Hepatocyte (in vitro differentiated cells): ENCODE data around the gene DHX35. TPM values are rescaled to one million over a fixed set of nuclear protein-coding genes. Genes with fewer than 3 reads are reported as not detected.

Source experiments
- DNase-seq: peaks from one replicate; pipeline ENCODE4 v3.0.0-alpha.2; 2016; ENCODE audit warnings: low spot score
- H2AFZ ChIP-seq: fragments of 200-600 bp; sonication (generic); 2 replicates; pipeline ENCODE4 v1.6.0; 2016; ENCODE audit warnings: antibody characterized with exemption, mild to moderate bottlenecking
- H3K27ac ChIP-seq: fragments of 200-600 bp; sonication (generic); 2 replicates; pipeline ENCODE4 v1.5.1; 2016; ENCODE audit warnings: mild to moderate bottlenecking
- H3K27me3 ChIP-seq: fragments of 200-600 bp; sonication (generic); 2 replicates; pipeline ENCODE4 v1.6.1; 2016
- H3K36me3 ChIP-seq: fragments of 200-600 bp; sonication (generic); replicated peaks from 2 replicates; pipeline ENCODE4 v1.5.1; 2016; ENCODE audit warnings: low read depth; ENCODE audit not compliant: insufficient read depth
- H3K4me1 ChIP-seq: fragments of 200-600 bp; sonication (generic); 2 replicates; pipeline ENCODE4 v1.5.1; 2016; ENCODE audit warnings: mild to moderate bottlenecking, moderate library complexity; ENCODE audit not compliant: insufficient read depth
- H3K4me2 ChIP-seq: fragments of 200-600 bp; sonication (generic); 2 replicates; pipeline ENCODE4 v1.6.0; 2016
- H3K4me3 ChIP-seq: fragments of 200-600 bp; sonication (generic); 2 replicates; pipeline ENCODE4 v1.5.1; 2016; ENCODE audit warnings: mild to moderate bottlenecking
- H3K79me2 ChIP-seq: fragments of 200-600 bp; sonication (generic); 2 replicates; pipeline ENCODE4 v1.6.0; 2017; ENCODE audit warnings: mild to moderate bottlenecking
- H3K9me2 ChIP-seq: fragments of 200-600 bp; sonication (generic); replicated peaks from 2 replicates; pipeline ENCODE4 v1.6.0; 2017; ENCODE audit warnings: mild to moderate bottlenecking; ENCODE audit not compliant: insufficient read depth
- H3K9me3 ChIP-seq: fragments of 200-600 bp; sonication (generic); 2 replicates; pipeline ENCODE4 v1.5.1; 2016; ENCODE audit warnings: low read depth, mild to moderate bottlenecking
- H4K20me1 ChIP-seq: fragments of 200-600 bp; sonication (generic); 2 replicates; pipeline ENCODE4 v1.6.0; 2016; ENCODE audit warnings: mild to moderate bottlenecking; ENCODE audit not compliant: insufficient read depth, poor library complexity, severe bottlenecking
- EZH2 ChIP-seq: fragments of 200-600 bp; sonication (generic); IDR thresholded peaks from 2 replicates; pipeline ENCODE4 v1.6.1; 2016; ENCODE audit warnings: antibody characterized with exemption, mild to moderate bottlenecking, borderline replicate concordance
- EZH2phosphoT487 ChIP-seq: fragments of 200-600 bp; sonication (generic); IDR thresholded peaks from one replicate; pipeline ENCODE4 v1.6.1; 2018; ENCODE audit warnings: antibody characterized with exemption, mild to moderate bottlenecking, low read depth, moderate library complexity; ENCODE audit not compliant: unreplicated experiment, severe bottlenecking
- WGBS: methylation state at CpG from one replicate; pipeline ENCODE4 v1.1.6; 2016; ENCODE audit warnings: low lambda C conversion rate; ENCODE audit errors: missing lambda C conversion rate; 5-methylcytosine and 5-hydroxymethylcytosine counted together
- polyA plus RNA-seq: library from polyadenylated mRNA; unstranded; fragments of >200 nt; fragmentation: Nextera tagmentation; extraction: Ambion mirVana; gene quantifications from 2 replicates; pipeline ENCODE4 v1.2.1, GENCODE V29; 2016
- total RNA-seq: library from RNA; depleted of rRNA; stranded (reverse); fragments of >200 nt; gene quantifications from 2 replicates; pipeline ENCODE4 v1.2.3, GENCODE V29; 2014
- TF ChIP-seq, protein P1 (sequence below): fragments of 200-600 bp; sonication (generic); IDR thresholded peaks from 2 replicates; pipeline ENCODE4 v1.5.1; 2016; ENCODE audit warnings: antibody characterized with exemption, mild to moderate bottlenecking; ENCODE audit not compliant: poor library complexity

Gene DHX35
- total and polyA plus RNA-seq, 2 experiments from 2014 or later, result 4.4 to 10.6 TPM

DNA sequence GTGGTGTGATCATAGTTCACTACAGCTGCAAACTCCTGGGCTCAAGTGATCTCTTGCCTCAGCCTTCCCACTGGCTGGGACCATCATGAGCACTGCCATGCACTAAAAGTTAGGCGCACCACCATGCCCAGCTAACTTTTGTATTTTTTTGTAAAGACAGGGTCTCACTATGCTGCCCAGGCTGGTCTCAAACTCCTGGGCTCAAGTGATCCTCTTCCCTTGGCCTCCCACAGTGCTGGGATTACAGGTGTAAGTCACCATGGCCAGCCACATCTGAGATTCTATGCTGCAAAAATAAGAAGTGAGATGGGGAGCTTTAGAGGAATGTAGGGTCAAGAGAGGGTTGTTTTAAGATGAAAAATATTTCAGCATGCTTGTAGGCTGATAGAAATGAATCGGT is 37.4 kb upstream of the DHX35 start:
- no peak for DNase-seq
- H3K27me3 ChIP-seq, result no peaks in the 10 kb centered on the region
- H4K20me1 ChIP-seq, result no peaks in the 10 kb centered on the region
- H3K9me2 ChIP-seq, result no peaks in the 10 kb centered on the region
- H3K79me2 ChIP-seq, result peaks cover 31% of the 10 kb centered on the region
- no peak overlapping the region for H2AFZ ChIP-seq
- TF ChIP-seq EZH2phosphoT487 (no peak), EZH2 (no peak)
- TF ChIP-seq, protein P1, sequence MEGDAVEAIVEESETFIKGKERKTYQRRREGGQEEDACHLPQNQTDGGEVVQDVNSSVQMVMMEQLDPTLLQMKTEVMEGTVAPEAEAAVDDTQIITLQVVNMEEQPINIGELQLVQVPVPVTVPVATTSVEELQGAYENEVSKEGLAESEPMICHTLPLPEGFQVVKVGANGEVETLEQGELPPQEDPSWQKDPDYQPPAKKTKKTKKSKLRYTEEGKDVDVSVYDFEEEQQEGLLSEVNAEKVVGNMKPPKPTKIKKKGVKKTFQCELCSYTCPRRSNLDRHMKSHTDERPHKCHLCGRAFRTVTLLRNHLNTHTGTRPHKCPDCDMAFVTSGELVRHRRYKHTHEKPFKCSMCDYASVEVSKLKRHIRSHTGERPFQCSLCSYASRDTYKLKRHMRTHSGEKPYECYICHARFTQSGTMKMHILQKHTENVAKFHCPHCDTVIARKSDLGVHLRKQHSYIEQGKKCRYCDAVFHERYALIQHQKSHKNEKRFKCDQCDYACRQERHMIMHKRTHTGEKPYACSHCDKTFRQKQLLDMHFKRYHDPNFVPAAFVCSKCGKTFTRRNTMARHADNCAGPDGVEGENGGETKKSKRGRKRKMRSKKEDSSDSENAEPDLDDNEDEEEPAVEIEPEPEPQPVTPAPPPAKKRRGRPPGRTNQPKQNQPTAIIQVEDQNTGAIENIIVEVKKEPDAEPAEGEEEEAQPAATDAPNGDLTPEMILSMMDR, result no peak
- H3K4me2 ChIP-seq, result no peak overlapping the region
- no peaks in the 10 kb centered on the region for H3K36me3 ChIP-seq
- 97% methylated on average over 2 of the region's 2 CpGs for WGBS
- H3K4me1 ChIP-seq, result peaks cover 3% of the 10 kb centered on the region
- H3K4me3 ChIP-seq, result no peak overlapping the region
- no peak overlapping the region for H3K27ac ChIP-seq
- H3K9me3 ChIP-seq, result no peaks in the 10 kb centered on the region

DNA sequence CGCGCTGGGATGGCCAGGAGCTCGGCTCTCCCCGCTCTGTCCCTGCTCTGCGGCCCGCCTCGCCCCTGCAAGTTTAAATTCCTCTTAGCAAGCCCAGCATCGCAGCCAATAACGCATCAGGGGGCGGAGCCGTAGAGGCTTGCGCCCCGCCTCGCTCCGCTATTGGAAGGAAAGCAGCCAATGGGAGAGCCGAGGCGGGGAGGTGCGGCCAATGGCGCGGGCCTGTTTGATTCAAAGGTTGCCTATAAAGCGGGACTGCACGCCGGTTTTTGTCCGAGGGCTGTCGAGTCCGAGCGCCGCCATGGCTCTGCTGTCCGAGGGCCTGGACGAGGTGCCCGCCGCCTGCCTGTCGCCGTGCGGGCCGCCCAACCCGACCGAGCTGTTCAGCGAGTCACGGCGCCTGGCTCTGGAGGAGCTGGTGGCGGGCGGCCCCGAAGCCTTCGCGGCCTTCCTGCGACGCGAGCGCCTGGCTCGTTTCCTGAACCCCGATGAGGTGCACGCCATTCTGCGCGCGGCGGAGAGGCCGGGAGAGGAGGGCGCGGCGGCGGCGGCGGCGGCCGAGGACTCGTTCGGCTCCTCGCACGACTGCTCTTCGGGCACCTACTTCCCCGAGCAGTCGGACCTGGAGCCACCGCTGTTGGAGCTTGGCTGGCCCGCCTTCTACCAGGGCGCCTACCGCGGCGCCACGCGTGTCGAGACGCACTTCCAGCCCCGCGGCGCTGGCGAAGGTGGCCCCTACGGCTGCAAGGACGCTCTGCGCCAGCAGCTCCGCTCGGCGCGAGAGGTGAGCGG is 35.8 kb upstream of the DHX35 start, which contains the start of gene FAM83D:
Gene FAM83D, plus strand, starts transcription at position 276 of the 792 bp plus-strand sequence. Its CDS starts 26 bp downstream, at position 302.
- Histone ChIP-seq H3K4me2 (peak within 1 kb of the TSS; percentile 90), H3K4me1 (peaks cover 3% of the 10 kb centered on the region), H3K27me3 (no peaks in the 10 kb centered on the region), H4K20me1 (no peaks in the 10 kb centered on the region), H3K4me3 (peak within 1 kb of the TSS; percentile 76), H3K9me3 (no peaks in the 10 kb centered on the region), H3K79me2 (peaks cover 47% of the 10 kb centered on the region), H3K36me3 (no peaks in the 10 kb centered on the region), H3K9me2 (no peaks in the 10 kb centered on the region), H2AFZ (peak within 1 kb of the TSS; percentile 77), H3K27ac (no peak within 1 kb of the TSS)
- WGBS, result 2% methylated on average over 88 of the region's 95 CpGs
- DNase-seq, result peak; percentile 98
- no peak for TF ChIP-seq EZH2phosphoT487
- TF ChIP-seq EZH2, result no peak
- TF ChIP-seq, protein P1, result no peak

DNA sequence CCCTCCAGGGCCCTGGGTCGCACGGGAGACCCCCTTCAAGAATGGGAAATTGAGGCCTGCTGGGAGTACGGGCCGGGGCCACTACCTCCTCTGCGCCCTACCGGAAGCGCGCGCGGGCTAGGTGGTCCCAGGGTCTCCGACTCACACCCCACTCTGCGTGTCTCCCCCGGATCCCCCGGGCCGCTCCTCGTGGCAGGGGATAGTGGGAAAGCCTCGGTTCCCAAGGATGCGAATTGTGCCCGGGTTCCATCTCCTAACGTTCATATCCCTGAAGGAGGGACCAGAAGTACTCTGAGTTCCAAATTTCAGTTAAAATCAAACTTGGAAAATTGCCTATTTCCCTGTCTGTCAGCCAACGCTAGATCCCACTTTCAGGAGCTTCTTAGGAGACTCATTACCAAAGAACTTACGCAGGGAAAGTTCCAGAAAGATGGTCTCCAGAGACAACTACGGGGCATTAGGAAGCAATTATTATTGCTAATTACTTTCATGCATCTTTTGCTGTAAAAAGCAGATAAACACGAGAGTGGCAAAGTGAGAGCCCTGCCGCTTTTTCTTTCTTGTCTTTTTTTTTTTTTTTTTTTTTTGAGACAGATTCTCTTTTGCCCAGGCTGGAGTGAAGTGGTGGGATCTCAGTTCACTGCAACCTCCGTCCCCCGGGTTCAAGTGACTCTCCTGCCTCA is 35.1 kb upstream of the DHX35 start:
- Histone ChIP-seq H3K27ac (no peak overlapping the region), H3K4me1 (peaks cover 3% of the 10 kb centered on the region)

More for the DNA sequence above, 35.1 kb upstream of the DHX35 start:
- no peak for TF ChIP-seq EZH2phosphoT487
- TF ChIP-seq, protein P1, result no peak
- no peak for TF ChIP-seq EZH2
- Histone ChIP-seq H3K9me2 (no peaks in the 10 kb centered on the region), H3K4me2 (peak overlapping the region; percentile 90), H3K4me3 (peak overlapping the region; percentile 76), H3K79me2 (peaks cover 54% of the 10 kb centered on the region), H3K9me3 (no peaks in the 10 kb centered on the region), H4K20me1 (no peaks in the 10 kb centered on the region), H2AFZ (peak overlapping the region; percentile 77), H3K27me3 (no peaks in the 10 kb centered on the region), H3K36me3 (no peaks in the 10 kb centered on the region)
- DNase-seq, result no peak
- WGBS, result 16% methylated on average over 17 of the region's 27 CpGs
